Breast epithelium (tissue), 3 donors: ENCODE results near the gene RAD51.

Experiments used
- POLR2AphosphoS5 ChIP-seq, 3 donors: sonication (generic); formaldehyde crosslinking; IDR thresholded peaks; one replicate each; pipeline ENCODE4 v1.6.1; 2017; ENCODE audit warnings: antibody characterized with exemption in 3 of 3
- TF ChIP-seq, protein P1 (sequence below), 3 donors: fragments of 450-650 bp; IDR thresholded peaks; one replicate each; pipeline ENCODE4 v1.5.1; 2016 to 2017; ENCODE audit warnings: antibody characterized with exemption in 3 of 3, mild to moderate bottlenecking in 3 of 3, moderate library complexity in 3 of 3

- TF ChIP-seq, protein P1, sequence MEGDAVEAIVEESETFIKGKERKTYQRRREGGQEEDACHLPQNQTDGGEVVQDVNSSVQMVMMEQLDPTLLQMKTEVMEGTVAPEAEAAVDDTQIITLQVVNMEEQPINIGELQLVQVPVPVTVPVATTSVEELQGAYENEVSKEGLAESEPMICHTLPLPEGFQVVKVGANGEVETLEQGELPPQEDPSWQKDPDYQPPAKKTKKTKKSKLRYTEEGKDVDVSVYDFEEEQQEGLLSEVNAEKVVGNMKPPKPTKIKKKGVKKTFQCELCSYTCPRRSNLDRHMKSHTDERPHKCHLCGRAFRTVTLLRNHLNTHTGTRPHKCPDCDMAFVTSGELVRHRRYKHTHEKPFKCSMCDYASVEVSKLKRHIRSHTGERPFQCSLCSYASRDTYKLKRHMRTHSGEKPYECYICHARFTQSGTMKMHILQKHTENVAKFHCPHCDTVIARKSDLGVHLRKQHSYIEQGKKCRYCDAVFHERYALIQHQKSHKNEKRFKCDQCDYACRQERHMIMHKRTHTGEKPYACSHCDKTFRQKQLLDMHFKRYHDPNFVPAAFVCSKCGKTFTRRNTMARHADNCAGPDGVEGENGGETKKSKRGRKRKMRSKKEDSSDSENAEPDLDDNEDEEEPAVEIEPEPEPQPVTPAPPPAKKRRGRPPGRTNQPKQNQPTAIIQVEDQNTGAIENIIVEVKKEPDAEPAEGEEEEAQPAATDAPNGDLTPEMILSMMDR (IDR thresholded peaks at IDR 0.05) = no peak
- TF ChIP-seq POLR2AphosphoS5 (IDR thresholded peaks at IDR 0.05) = no peak
These were observed 60.8 kb downstream of the RAD51 start for GRCh38 chr15:40755812-40756208.
